CD4-positive, alpha-beta T cell treated with Interleukin-2 at 100 ng/mL for 4 hours (primary cell): ENCODE results near the gene POGLUT3.

Source experiments
- DNase-seq: peaks from one replicate; pipeline ENCODE4 v3.0.0-alpha.2; 2020; ENCODE audit warnings: low spot score

POGLUT3 gene

GRCh38 chr11:108498046-108498815 lies at the start of gene POGLUT3:
Gene POGLUT3 (minus strand): TSS chr11:108498384. CDS start chr11:108498366, 18 bp downstream.
- DNase-seq: peak; percentile 41

- no peak for DNase-seq
Measured at GRCh38 chr11:108545909-108546501, 47.8 kb upstream of the POGLUT3 start.

DNA sequence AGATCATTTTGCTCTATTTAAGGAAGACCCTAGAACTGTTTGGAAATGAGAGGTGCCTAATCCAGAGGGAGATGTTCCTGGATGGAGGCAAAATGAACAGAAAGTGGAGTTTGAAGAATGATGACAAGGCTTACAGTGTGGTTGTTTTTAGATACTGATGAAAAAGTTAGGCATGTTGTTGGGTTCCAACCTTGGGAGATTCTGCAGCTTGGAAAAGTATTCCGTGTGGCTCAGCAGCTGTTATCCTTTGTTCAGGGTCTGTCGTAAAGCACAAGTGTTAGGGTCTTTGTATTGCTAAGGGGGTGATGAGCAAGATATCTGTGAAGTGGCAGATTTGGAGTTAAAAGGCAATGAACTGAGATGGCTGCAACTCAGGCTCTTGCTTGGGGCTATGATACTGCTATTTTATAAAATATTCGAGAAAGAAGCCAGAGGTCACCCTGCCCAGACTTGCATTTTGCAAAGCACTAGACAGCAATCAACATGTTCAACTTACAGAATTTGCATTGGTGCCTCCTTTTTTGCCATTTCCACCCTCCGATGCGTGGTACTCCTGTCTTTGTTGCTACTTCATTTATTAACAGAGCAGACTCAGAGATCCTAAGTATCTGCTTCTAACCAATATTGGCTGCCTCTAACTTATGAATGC lies 45.3 kb upstream of the POGLUT3 start:
- no peak for DNase-seq

DNA sequence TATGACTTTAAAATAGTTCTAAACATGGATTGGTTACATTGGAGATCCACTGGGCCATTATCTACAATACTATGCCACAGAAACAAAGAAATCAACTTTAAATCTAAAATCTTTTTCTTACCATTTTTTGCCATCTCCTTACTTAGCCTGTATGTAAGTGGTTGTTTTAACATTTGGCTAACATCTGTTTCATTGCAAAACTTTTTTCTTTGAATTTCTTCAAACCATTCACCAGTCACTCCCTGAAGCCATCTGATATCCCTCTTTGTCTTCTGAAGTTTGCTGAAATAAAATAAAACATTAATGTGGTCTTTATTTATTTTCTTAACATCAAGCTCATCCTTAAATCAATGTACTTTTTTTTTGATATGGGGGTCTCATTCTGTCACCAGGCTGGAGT lies 43.3 kb upstream of the POGLUT3 start:
- DNase-seq: no peak

- no peak for DNase-seq
Measured at GRCh38 chr11:108538502-108538901, 40.3 kb upstream of the POGLUT3 start.

DNA sequence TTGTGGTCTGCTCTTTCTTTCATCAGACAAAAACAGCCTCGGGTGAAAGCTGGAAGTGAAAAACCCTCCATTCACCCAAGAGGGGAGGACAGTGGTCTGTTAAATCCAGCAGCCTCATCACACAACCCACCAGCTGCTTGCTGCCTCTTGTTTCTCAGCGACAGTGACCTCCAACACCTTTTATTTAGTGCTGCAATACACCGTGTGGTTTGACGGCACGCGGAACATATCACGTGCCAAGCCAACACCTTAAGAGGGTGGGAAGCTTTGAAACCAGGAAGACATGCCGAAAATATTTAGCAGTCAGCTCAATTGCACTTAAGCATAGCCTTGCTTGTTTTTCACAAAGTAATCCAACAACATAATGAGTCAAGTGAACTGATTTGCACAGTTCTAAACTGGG lies 39.8 kb upstream of the POGLUT3 start:
- no peak for DNase-seq

GRCh38 chr11:108536783-108537182 lies 38.6 kb upstream of the POGLUT3 start:
- no peak for DNase-seq

DNA sequence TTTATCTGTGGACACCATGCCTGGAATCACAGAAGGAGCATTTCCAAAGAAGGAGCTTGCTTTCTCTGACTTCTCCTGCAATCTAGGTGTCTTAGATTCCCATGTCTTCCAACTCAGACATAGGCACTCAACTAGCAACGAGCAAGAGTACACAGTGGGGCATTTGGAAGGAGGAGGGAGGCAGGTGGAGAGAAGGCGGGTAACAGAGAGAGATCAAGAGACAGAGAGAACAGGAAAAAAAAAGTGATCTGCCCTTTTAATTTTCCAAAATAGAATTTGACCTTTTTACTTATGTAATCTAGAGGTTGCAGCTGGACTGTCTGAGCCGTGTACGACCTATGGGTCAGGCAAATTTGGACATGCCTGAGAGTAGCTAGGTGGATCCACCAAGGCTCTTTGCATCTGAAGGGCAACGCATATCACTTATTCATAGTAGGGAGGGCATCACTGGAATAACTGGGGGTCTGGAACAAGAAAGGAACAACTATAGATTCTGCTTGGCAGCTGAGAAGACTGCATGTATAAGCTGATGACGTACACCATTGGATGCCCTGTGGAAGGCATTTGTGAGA lies 37.3 kb upstream of the POGLUT3 start:
- no peak for DNase-seq

GRCh38 chr11:108534274-108534882 lies 36.2 kb upstream of the POGLUT3 start:
- DNase-seq: no peak

- no peak for DNase-seq
Measured at GRCh38 chr11:108530426-108530825, 32.2 kb upstream of the POGLUT3 start.

- DNase-seq: no peak
Measured at GRCh38 chr11:108527382-108527781, 29.2 kb upstream of the POGLUT3 start.

- no peak for DNase-seq
Measured at GRCh38 chr11:108525161-108525560, 27.0 kb upstream of the POGLUT3 start.

DNA sequence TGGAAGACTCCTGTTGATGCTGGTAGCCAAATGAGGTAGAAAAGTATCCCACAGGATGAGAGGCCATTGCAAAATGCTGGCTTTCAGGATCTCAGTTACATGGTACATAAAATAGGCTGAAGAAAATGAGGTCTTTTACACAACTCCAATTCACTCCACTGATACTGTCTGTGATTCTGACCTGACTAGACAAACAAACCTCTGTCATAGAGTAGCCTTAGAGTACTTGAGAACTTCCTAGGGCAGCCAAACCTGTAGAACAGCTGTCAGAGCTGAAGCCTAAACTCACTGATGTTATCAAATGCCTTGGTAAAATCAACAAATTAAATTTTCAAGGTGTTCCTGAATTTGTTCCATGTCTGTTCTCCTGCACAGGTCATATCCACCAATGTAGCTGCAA lies 26.2 kb upstream of the POGLUT3 start:
- DNase-seq: no peak

GRCh38 chr11:108522318-108522717 lies 24.1 kb upstream of the POGLUT3 start:
- DNase-seq: no peak

GRCh38 chr11:108518581-108518980 lies 20.4 kb upstream of the POGLUT3 start:
- DNase-seq: no peak

GRCh38 chr11:108516125-108516524 lies 17.9 kb upstream of the POGLUT3 start:
- DNase-seq: no peak

DNA sequence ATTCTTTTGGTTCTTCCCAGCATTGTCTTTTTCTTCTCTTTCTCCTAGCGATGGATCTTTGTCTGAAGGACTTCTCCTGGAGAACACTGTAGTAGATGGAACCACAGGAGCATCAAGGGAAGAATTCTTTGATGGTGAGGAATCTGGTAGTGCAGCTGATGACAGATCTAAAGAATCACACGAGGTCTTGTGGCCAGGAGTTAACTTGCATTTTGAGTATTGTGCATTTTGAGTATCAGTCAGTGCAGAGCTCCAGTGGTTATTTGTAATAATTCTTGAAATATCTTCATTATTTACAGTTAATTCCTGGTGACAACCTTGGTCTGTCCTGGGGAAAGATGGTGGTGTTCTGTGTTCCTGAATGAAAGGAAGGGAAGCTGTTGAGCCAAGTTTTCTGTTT lies 14.5 kb upstream of the POGLUT3 start:
- DNase-seq: no peak

- DNase-seq: no peak
Measured at GRCh38 chr11:108511851-108512474, 13.8 kb upstream of the POGLUT3 start.

GRCh38 chr11:108508653-108509593 lies 10.7 kb upstream of the POGLUT3 start:
- no peak for DNase-seq

- no peak for DNase-seq
Measured at GRCh38 chr11:108501396-108501795, 3.2 kb upstream of the POGLUT3 start.

GRCh38 chr11:108500721-108501120 lies 2.5 kb upstream of the POGLUT3 start:
- DNase-seq: no peak
